ENCODE data around the gene IGSF3. TPM values are rescaled to one million over a fixed set of nuclear protein-coding genes. Genes with fewer than 3 reads are reported as not detected.

Gene IGSF3
- total RNA-seq: 0.49 and 53.9 TPM in 2 replicates

GRCh38 chr1:116667575-116668105 lies at the start of gene IGSF3:
IGSF3 (minus strand) TSS chr1:116667733; CDS start chr1:116666326, 1,407 bp downstream.

GRCh38 chr1:116570358-116571214 lies 96.9 kb downstream of the IGSF3 start, which contains the start of gene CD58:
CD58 (minus strand) TSS chr1:116571026; CDS start chr1:116570972, 54 bp downstream.

Other genes with a start within 250 kb of the IGSF3 start
- gene CD58, start 96.7 kb downstream of the IGSF3 start, total RNA-seq: 7.3 and 20.0 TPM in 2 replicates
- gene CD2, start 86.7 kb upstream of the IGSF3 start, total RNA-seq: not detected in 2 replicates
- 2.3 and 142 TPM in 2 replicates for gene PTGFRN, start 242.2 kb upstream of the IGSF3 start, total RNA-seq